GM19240 (cell line): Measurements from ENCODE around the gene DLX5.

ENCODE experiments used
- DNase-seq: peaks from one replicate; pipeline ENCODE4 v3.0.0; 2011; ENCODE audit warnings: low spot score; ENCODE audit not compliant: insufficient read length

DLX5 gene

DNA sequence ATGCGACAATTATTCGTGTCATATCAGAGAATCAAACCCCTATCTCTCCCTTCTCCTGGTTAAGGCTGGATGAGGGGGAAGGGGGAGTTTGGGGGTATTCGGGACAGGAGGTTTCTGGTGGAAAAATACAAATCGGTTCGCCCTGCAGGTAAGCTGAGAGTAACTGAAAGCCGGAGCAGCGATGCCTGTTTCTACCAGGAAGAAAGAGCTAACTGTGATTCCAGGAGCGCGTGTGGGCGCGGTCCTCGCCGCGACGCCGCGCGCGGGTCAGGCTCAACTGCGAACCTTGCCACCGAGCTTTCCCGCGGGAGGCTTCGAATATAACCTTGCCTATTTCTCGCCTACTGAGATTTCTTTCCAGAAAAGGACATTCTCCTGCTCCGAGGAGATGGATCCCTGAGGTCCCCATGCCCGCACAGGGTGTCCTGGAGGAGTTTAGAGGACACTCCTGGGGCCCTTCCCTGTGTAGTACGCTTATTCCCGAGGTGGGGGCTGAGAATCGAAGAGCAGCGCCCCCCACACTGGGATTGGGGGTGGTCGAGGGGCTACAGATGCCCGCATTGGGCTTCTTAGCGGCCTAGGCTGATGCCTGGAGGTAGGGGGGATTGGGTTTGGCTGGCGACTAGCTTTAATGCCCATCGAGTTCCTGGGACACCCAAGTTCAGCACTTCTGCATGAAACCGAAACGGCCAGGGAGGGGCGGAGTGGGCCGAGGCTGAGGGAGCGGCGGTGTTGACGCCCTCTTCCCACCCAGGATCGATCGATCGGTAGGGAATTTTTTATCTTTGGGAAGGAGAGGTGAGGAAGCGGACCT is 32.2 kb downstream of the DLX5 start:
- no peak for DNase-seq

DNA sequence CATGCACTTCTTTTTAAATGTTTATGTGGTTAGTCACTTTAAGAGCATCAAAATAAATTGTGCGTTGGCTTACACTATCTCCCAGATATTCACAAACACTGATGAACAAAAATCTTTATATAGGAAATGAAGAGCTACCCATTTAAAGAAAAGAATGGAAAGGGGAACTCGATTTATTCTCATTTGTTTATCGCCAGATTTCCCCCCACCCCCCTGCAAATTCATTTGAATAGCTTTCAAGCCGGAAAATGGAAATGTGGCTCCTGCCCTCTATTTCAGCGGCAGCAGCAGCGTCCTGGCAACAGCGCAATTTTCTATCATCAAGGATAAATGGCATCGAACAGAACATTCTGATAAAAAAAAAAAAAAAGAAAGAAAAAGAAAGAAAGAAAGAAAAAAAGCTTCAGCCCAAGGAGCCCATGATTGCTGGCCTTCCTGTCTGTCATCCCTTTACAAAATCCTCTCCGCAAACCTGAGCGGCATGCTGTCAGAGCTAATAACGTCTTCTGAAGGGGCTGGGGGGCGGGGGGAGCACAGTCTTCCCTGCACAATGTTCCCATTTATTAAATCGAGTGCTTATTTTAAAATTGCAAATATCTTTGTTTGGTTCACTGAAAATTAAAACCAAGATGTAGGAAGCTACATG is 33.0 kb downstream of the DLX5 start:
- DNase-seq, result no peak

- no peak for DNase-seq
Measured at GRCh38 chr7:96989859-96990317, 34.7 kb downstream of the DLX5 start.

- no peak for DNase-seq
Measured at GRCh38 chr7:96989241-96989858, 35.3 kb downstream of the DLX5 start.

- DNase-seq, result no peak
Measured at GRCh38 chr7:96987719-96988118, 36.9 kb downstream of the DLX5 start.

DNA sequence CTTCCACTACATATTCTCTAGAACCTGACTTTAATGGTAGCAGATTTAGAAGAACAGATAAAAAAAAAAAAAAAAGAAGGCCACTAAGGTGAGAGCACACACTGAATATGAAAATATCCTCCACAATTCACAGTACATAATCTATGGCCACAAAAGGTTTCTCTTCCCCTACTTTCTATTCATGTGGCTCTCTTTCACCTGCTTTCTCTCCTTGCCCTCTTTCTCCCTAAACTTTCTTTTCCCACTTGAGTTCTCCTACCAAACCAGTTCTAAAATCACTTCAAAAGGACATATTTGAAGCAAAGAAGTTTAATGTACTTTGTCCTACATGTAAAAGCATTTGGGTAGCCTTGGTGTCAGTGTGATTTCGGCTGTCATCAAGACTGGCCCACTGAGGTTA is 37.7 kb downstream of the DLX5 start:
- no peak for DNase-seq

DNA sequence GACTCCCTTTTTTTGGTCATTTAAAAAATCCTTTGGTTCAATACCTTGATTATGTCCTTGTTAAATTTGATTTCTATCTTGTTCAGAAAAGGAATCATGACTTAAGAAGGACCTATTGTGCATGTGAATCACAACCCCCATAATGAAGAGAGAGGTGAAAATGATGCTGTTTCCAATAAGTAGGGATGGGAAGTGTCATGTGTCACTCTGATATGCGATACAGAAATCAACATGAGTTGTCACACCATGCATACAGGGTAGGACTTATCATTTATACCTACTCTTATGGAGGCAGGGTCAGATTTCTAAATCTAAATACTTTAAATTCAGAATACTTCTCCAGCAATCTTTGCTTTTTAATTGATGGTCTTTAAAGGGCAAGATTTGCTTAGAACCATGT is 38.6 kb downstream of the DLX5 start:
- DNase-seq, result no peak

DNA sequence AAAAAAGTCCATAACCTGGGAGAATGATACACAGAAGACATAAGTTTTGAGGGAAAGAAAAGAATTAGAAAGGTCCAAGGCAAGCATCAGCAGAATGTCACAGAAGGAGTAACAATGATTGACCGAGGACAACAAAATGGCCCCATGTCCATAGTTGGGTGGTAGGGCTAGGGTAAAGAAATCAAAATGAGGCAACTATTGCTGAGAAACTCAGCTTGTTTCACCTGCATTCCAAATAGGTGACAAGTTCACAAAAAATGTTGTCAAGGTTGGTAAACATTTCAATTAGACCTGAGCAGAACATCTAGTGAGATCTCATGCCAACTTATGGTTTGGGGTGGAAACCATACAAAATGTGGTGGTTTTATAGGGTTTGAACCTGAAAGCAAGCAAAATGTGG is 42.0 kb downstream of the DLX5 start:
- no peak for DNase-seq

GRCh38 chr7:96979551-96980276 is 44.9 kb downstream of the DLX5 start:
- DNase-seq, result no peak

GRCh38 chr7:96977445-96977844 is 47.2 kb downstream of the DLX5 start:
- DNase-seq, result no peak

DNA sequence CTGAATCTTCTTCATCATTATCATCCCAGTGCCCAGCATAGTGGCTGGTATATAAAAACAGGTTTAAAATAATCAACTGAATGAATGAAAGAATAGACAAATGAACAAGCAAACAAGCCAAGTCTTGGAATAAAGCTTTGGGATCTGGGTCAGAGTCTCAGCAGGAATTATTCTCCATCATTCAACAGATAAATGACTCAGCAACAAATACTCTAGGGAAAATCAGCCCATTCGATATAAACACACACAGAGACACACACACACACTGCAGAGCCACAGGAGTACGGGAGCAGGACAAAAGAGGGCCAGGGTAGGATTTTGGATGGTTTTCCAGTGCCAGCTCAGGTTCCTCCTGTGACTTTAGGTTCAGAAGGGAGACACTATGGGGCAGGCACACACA is 48.5 kb downstream of the DLX5 start:
- DNase-seq, result no peak

DNA sequence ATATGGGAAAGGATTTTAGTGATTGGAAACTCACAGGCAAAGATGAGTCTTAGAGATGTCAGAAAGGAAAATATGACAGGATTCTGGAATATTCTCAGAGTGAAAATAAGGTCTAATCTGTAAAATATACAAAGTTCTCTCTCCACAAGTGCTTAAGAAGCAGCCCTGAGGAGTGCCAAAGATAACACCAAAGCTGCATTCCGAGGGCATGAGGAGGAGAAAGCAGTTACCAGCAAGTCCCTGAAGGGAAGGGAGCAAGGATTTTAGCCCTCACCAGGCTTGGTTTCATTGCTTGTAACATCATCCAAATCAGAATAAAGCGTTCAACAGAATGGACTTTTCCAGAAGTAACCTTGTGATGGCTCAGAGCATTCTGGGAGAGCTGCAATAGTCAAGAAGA is 50.6 kb downstream of the DLX5 start:
- no peak for DNase-seq

DNA sequence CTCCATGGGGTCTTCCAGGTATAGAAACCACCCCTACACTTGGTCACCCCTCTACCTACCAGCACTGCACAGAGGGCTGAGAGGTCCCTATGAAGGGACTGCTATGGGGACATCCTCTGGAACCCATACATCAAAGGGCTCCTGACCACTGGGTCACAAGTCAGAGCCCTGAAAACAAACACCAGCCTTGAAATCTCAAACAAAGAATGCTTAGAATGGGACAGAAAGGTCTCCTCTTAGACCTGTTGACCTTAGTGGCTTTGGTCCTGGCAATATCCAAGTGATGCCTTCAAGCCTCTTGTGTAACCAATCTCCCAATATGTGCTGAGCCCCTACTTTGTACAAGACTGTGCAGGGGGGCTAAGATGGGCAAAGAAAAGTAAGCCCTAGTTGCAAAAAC is 53.9 kb downstream of the DLX5 start:
- no peak for DNase-seq
